ENCODE measurements around the gene TRAPPC10.

- TF ChIP-seq BACH1 (IDR thresholded peaks at IDR 0.05; ENCODE audit: borderline replicate concordance), result no peak
- TF ChIP-seq GABPA (IDR thresholded peaks at IDR 0.05; ENCODE audit: low read depth), result no peak
- TF ChIP-seq YY1 (IDR thresholded peaks at IDR 0.05; ENCODE audit: low read depth, low read length), result no peak
- no peak for TF ChIP-seq RAD21 (IDR thresholded peaks at IDR 0.05; ENCODE audit: insufficient read depth, low read depth, low read length)
- no peak for TF ChIP-seq USF1 (IDR thresholded peaks at IDR 0.05; ENCODE audit: borderline replicate concordance, extremely low read length, insufficient read depth, low read depth, low read length)
- TF ChIP-seq CTCF (IDR thresholded peaks at IDR 0.05 in 2 of 3, conservative IDR thresholded peaks at IDR 0.05 in 1 of 3; ENCODE audit: control insufficient read depth in 2 of 3, extremely low read depth in 1 of 3, insufficient read depth in 1 of 3, low read depth in 3 of 3, low read length in 3 of 3), result no peak
- no peak for TF ChIP-seq NFYB (IDR thresholded peaks at IDR 0.05; ENCODE audit: insufficient read depth, low read depth, low read length)
- TF ChIP-seq TCF12 (IDR thresholded peaks at IDR 0.05; ENCODE audit: low read depth, low read length), result no peak
- TF ChIP-seq CEBPB (IDR thresholded peaks at IDR 0.05; ENCODE audit: borderline replicate concordance in 1 of 2, low read depth in 2 of 2, low read length in 2 of 2), result no peak
- TF ChIP-seq KDM1A (IDR thresholded peaks at IDR 0.05; ENCODE audit: borderline replicate concordance), result no peak
- no peak for TF ChIP-seq SUPT20H (IDR thresholded peaks at IDR 0.05; ENCODE audit: borderline replicate concordance, control insufficient read depth, low read depth, low read length)
- TF ChIP-seq ZNF384 (IDR thresholded peaks at IDR 0.05; ENCODE audit: borderline replicate concordance, low read depth, low read length), result no peak
These were observed 12.8 kb downstream of the TRAPPC10 start for GRCh38 chr21:44024887-44025353.

All from GM12878 (cell line).